Activated T-helper 2 cell treated with anti-CD3 and anti-CD28 coated beads, Interferon-gamma antibody, Interleukin-2, Interleukin-4, amounts not matched to agents 10 μg/mL and 5 μg/mL and 100 μg/mL, durations not matched to agents 14 hours and 24 hours and 36 hours (primary cell): Measurements from ENCODE around the gene EBP. TPM values are rescaled to one million over a fixed set of nuclear protein-coding genes. Genes with fewer than 3 reads are reported as not detected.
"Not testable (repeated sequence)": the region's sequence is repeated elsewhere in the genome, so short reads cannot be mapped to it uniquely, and the experiment has no call there.

ENCODE experiments used
- DNase-seq: peaks from one replicate; pipeline ENCODE4 v3.0.0; 2021; ENCODE audit warnings: low spot score
- H3K27ac Mint-ChIP-seq: one replicate; pipeline ENCODE4 v1.8.0; 2021; ENCODE audit warnings: mixed read lengths
- H3K27me3 Mint-ChIP-seq: one replicate; pipeline ENCODE4 v1.8.0; 2021; ENCODE audit warnings: low read depth, mixed read lengths
- H3K36me3 Mint-ChIP-seq: one replicate; pipeline ENCODE4 v1.8.0; 2021; ENCODE audit warnings: low read depth, mixed read lengths
- H3K4me1 Mint-ChIP-seq: one replicate; pipeline ENCODE4 v1.8.0; 2021; ENCODE audit warnings: low read depth, mixed read lengths
- H3K4me3 Mint-ChIP-seq: one replicate; pipeline ENCODE4 v1.8.0; 2021; ENCODE audit warnings: low read depth, mild to moderate bottlenecking, moderate library complexity, mixed read lengths
- H3K9me3 Mint-ChIP-seq: one replicate; pipeline ENCODE4 v1.8.0; 2021; ENCODE audit warnings: mixed read lengths
- intact Hi-C: fragments of 100-400 bp; cut with micrococcal nuclease; formaldehyde crosslinking; loops from one replicate; pipeline ENCODE4 v1.15.1; 2023
- total RNA-seq: library from RNA; stranded (reverse); gene quantifications from 2 replicates; pipeline ENCODE4 v1.2.3, GENCODE V29; 2022

Gene EBP
- total RNA-seq, 1 donor from 2014 or later: 209 TPM

GRCh38 chrX:48516285-48516684, 5.3 kb upstream of the EBP start:
- no peak overlapping the region for H3K27ac Mint-ChIP-seq
- H3K27me3 Mint-ChIP-seq: no peaks in the 10 kb centered on the region
- DNase-seq: no peak
- intact Hi-C loops: no loop called here
- H3K4me1 Mint-ChIP-seq: peaks cover 24% of the 10 kb centered on the region
- H3K4me3 Mint-ChIP-seq: no peak overlapping the region
- H3K9me3 Mint-ChIP-seq: no peaks in the 10 kb centered on the region
- peaks cover 21% of the 10 kb centered on the region for H3K36me3 Mint-ChIP-seq

GRCh38 chrX:48516987-48517386, 4.6 kb upstream of the EBP start:
- no peaks in the 10 kb centered on the region for H3K27me3 Mint-ChIP-seq
- H3K9me3 Mint-ChIP-seq: no peaks in the 10 kb centered on the region
- no peak for DNase-seq
- intact Hi-C loops: no loop called here
- no peak overlapping the region for H3K27ac Mint-ChIP-seq
- peaks cover 21% of the 10 kb centered on the region for H3K4me1 Mint-ChIP-seq
- H3K36me3 Mint-ChIP-seq: peaks cover 20% of the 10 kb centered on the region
- H3K4me3 Mint-ChIP-seq: no peak overlapping the region

GRCh38 chrX:48519481-48519880, 2.1 kb upstream of the EBP start:
- intact Hi-C loops, DNase-seq, H3K4me3 Mint-ChIP-seq, H3K9me3 Mint-ChIP-seq, H3K27me3 Mint-ChIP-seq: not testable (repeated sequence)
- Mint-ChIP-seq H3K36me3 (peaks cover 28% of the 10 kb centered on the region), H3K27ac (peak overlapping the region; percentile 35), H3K4me1 (peaks cover 24% of the 10 kb centered on the region)

- no peak for DNase-seq
- Mint-ChIP-seq H3K4me3 (peak overlapping the region; percentile 89), H3K27ac (peak overlapping the region; percentile 98), H3K4me1 (peaks cover 24% of the 10 kb centered on the region), H3K36me3 (peaks cover 31% of the 10 kb centered on the region), H3K9me3 (no peaks in the 10 kb centered on the region), H3K27me3 (no peaks in the 10 kb centered on the region)
- intact Hi-C loops: loop anchor here (5.0 kb wide), 3 partner anchors 43 to 77 kb away; partner anchors contain the start of genes FTSJ1, RBM3 and WDR13
Measured at GRCh38 chrX:48520455-48520854, 1.2 kb upstream of the EBP start.

- Mint-ChIP-seq H3K36me3 (peaks cover 31% of the 10 kb centered on the region), H3K27me3 (no peaks in the 10 kb centered on the region), H3K9me3 (no peaks in the 10 kb centered on the region), H3K4me1 (peaks cover 24% of the 10 kb centered on the region), H3K27ac (peak overlapping the region; percentile 98), H3K4me3 (peak overlapping the region; percentile 89)
- no peak for DNase-seq
- intact Hi-C loops: loop anchor here (1.0 to 5.0 kb wide), 5 partner anchors 12 to 76 kb away; partner anchors contain the start of genes FTSJ1, RBM3, TBC1D25 and WDR13
Measured at GRCh38 chrX:48520976-48521352, 644 bp upstream of the EBP start.

- peaks cover 33% of the 10 kb centered on the region for H3K36me3 Mint-ChIP-seq
- no peaks in the 10 kb centered on the region for H3K27me3 Mint-ChIP-seq
- peaks cover 25% of the 10 kb centered on the region for H3K4me1 Mint-ChIP-seq
- no peaks in the 10 kb centered on the region for H3K9me3 Mint-ChIP-seq
- no peak for DNase-seq
- H3K4me3 Mint-ChIP-seq: peak overlapping the region; percentile 89
- H3K27ac Mint-ChIP-seq: peak overlapping the region; percentile 98
- intact Hi-C loops: loop anchor here (5.0 kb wide), 3 partner anchors 45 to 75 kb away; partner anchors contain the start of genes FTSJ1, RBM3 and WDR13
Measured at GRCh38 chrX:48522291-48522690, 683 bp downstream of the EBP start.

- peak overlapping the region; percentile 89 for H3K4me3 Mint-ChIP-seq
- no peak for DNase-seq
- intact Hi-C loops: loop anchor here (5.0 kb wide), 3 partner anchors 46 to 74 kb away; partner anchors contain the start of genes FTSJ1, RBM3 and WDR13
- H3K9me3 Mint-ChIP-seq: no peaks in the 10 kb centered on the region
- H3K36me3 Mint-ChIP-seq: peaks cover 41% of the 10 kb centered on the region
- peak overlapping the region; percentile 62 for H3K27ac Mint-ChIP-seq
- H3K27me3 Mint-ChIP-seq: no peaks in the 10 kb centered on the region
- H3K4me1 Mint-ChIP-seq: peaks cover 29% of the 10 kb centered on the region
Measured at GRCh38 chrX:48523682-48524081, 2.1 kb downstream of the EBP start.

GRCh38 chrX:48525853-48526252, 4.2 kb downstream of the EBP start:
- intact Hi-C loops, H3K27ac Mint-ChIP-seq, H3K27me3 Mint-ChIP-seq, H3K4me3 Mint-ChIP-seq, DNase-seq, H3K9me3 Mint-ChIP-seq: not testable (repeated sequence)
- Mint-ChIP-seq H3K4me1 (peaks cover 18% of the 10 kb centered on the region), H3K36me3 (peaks cover 36% of the 10 kb centered on the region)

GRCh38 chrX:48530736-48531135, 9.1 kb downstream of the EBP start:
- H3K36me3 Mint-ChIP-seq: peaks cover 40% of the 10 kb centered on the region
- intact Hi-C loops: no loop called here

GRCh38 chrX:48531358-48531959, 9.9 kb downstream of the EBP start:
- Mint-ChIP-seq H3K4me3 (peak overlapping the region; percentile 36), H3K9me3 (no peaks in the 10 kb centered on the region), H3K27ac (peak overlapping the region; percentile 94), H3K27me3 (no peaks in the 10 kb centered on the region), H3K36me3 (peaks cover 37% of the 10 kb centered on the region), H3K4me1 (peaks cover 21% of the 10 kb centered on the region)
- intact Hi-C loops: no loop called here
- no peak for DNase-seq

More at GRCh38 chrX:48530736-48531135, 9.1 kb downstream of the EBP start:
- peaks cover 23% of the 10 kb centered on the region for H3K4me1 Mint-ChIP-seq
- no peaks in the 10 kb centered on the region for H3K9me3 Mint-ChIP-seq
- peak overlapping the region; percentile 42 for H3K27ac Mint-ChIP-seq
- H3K27me3 Mint-ChIP-seq: no peaks in the 10 kb centered on the region
- no peak overlapping the region for H3K4me3 Mint-ChIP-seq
- DNase-seq: no peak

- H3K9me3 Mint-ChIP-seq: no peaks in the 10 kb centered on the region
- H3K4me1 Mint-ChIP-seq: peaks cover 19% of the 10 kb centered on the region
- H3K27me3 Mint-ChIP-seq: no peaks in the 10 kb centered on the region
- no peak for DNase-seq
- H3K4me3 Mint-ChIP-seq: no peak overlapping the region
- intact Hi-C loops: no loop called here
- H3K36me3 Mint-ChIP-seq: peaks cover 32% of the 10 kb centered on the region
- H3K27ac Mint-ChIP-seq: peak overlapping the region; percentile 94
Measured at GRCh38 chrX:48532161-48532560, 10.6 kb downstream of the EBP start.

GRCh38 chrX:48533165-48533564, 11.6 kb downstream of the EBP start:
- intact Hi-C loops: no loop called here

GRCh38 chrX:48538641-48539344, 17.2 kb downstream of the EBP start:
- intact Hi-C loops: loop anchor here (1.0 to 5.0 kb wide), 4 partner anchors 17 to 61 kb away; partner anchors contain the start of genes EBP, FTSJ1, PORCN and RBM3
- H3K27ac Mint-ChIP-seq: peak overlapping the region; percentile 94
- no peak overlapping the region for H3K4me3 Mint-ChIP-seq
- peaks cover 20% of the 10 kb centered on the region for H3K4me1 Mint-ChIP-seq
- peaks cover 23% of the 10 kb centered on the region for H3K36me3 Mint-ChIP-seq
- H3K27me3 Mint-ChIP-seq: no peaks in the 10 kb centered on the region
- no peak for DNase-seq
- H3K9me3 Mint-ChIP-seq: no peaks in the 10 kb centered on the region

More at GRCh38 chrX:48533165-48533564, 11.6 kb downstream of the EBP start:
- no peak overlapping the region for H3K4me3 Mint-ChIP-seq
- peaks cover 31% of the 10 kb centered on the region for H3K36me3 Mint-ChIP-seq
- no peak for DNase-seq
- no peaks in the 10 kb centered on the region for H3K9me3 Mint-ChIP-seq
- peaks cover 19% of the 10 kb centered on the region for H3K4me1 Mint-ChIP-seq
- H3K27ac Mint-ChIP-seq: peak overlapping the region; percentile 64
- H3K27me3 Mint-ChIP-seq: no peaks in the 10 kb centered on the region
